GM18517 (cell line): ENCODE results near the gene DYNLRB2.

Source experiments
- ATAC-seq: cut with Tn5 transposase; IDR thresholded peaks from one replicate; pipeline ENCODE4 v1.9.1; 2021; ENCODE audit warnings: mild to moderate bottlenecking, moderate library complexity; ENCODE audit not compliant: unreplicated experiment

The DYNLRB2 gene

GRCh38 chr16:80594756-80595155 lies 54.0 kb downstream of the DYNLRB2 start:
- no peak for ATAC-seq

- no peak for ATAC-seq
Measured at GRCh38 chr16:80596507-80597207, 55.9 kb downstream of the DYNLRB2 start.

- ATAC-seq, result no peak
Measured at GRCh38 chr16:80599466-80599865, 58.7 kb downstream of the DYNLRB2 start.
